Measurements from ENCODE around the gene CENATAC.

GRCh38 chr11:118998388-118998717, 415 bp downstream of the CENATAC start:
- TF ChIP-seq POLR2A (IDR thresholded peaks at IDR 0.05), result no peak
- TF ChIP-seq CTCF (IDR thresholded peaks at IDR 0.05 in 8 of 11, conservative IDR thresholded peaks at IDR 0.05 in 3 of 11), result no peak
